Mucosa of rectum (tissue), 2 donors: ENCODE measurements around the gene MACROD2.
"Not testable (repeated sequence)": the region's sequence is repeated elsewhere in the genome, so short reads cannot be mapped to it uniquely, and the experiment has no call there.

Experiments
- H3K27ac ChIP-seq, 2 donors: one replicate each; pipeline ENCODE4 v1.7.0; 2013; ENCODE audit warnings: inconsistent platforms in 2 of 2, low read depth in 2 of 2, low read length in 2 of 2
- H3K27me3 ChIP-seq, 2 donors: one replicate each; pipeline ENCODE4 v1.7.0; 2013; ENCODE audit warnings: low read length in 2 of 2; ENCODE audit not compliant: control insufficient read depth in 2 of 2, insufficient read depth in 2 of 2
- H3K36me3 ChIP-seq, 2 donors: one replicate each; pipeline ENCODE4 v1.7.0; 2013; ENCODE audit warnings: low read length in 2 of 2; ENCODE audit not compliant: control insufficient read depth in 2 of 2, insufficient read depth in 2 of 2
- H3K4me1 ChIP-seq, 2 donors: one replicate each; pipeline ENCODE4 v1.7.0; 2013; ENCODE audit warnings: low read length in 2 of 2, mild to moderate bottlenecking in 1 of 2; ENCODE audit not compliant: control insufficient read depth in 2 of 2, insufficient read depth in 2 of 2
- H3K4me3 ChIP-seq, 2 donors: one replicate each; pipeline ENCODE4 v1.7.0; 2013; ENCODE audit warnings: low read length in 2 of 2
- H3K9ac ChIP-seq, 2 donors: one replicate each; pipeline ENCODE4 v1.7.0; 2013; ENCODE audit warnings: low read length in 2 of 2, low read depth in 1 of 2, mild to moderate bottlenecking in 1 of 2
- H3K9me3 ChIP-seq, 2 donors: one replicate each; pipeline ENCODE4 v1.7.0; 2013; ENCODE audit warnings: low read length in 2 of 2; ENCODE audit not compliant: control insufficient read depth in 2 of 2
- donor health status: healthy.
- donor health status: Normal muscosa, but diverticular disease.

The MACROD2 gene

DNA sequence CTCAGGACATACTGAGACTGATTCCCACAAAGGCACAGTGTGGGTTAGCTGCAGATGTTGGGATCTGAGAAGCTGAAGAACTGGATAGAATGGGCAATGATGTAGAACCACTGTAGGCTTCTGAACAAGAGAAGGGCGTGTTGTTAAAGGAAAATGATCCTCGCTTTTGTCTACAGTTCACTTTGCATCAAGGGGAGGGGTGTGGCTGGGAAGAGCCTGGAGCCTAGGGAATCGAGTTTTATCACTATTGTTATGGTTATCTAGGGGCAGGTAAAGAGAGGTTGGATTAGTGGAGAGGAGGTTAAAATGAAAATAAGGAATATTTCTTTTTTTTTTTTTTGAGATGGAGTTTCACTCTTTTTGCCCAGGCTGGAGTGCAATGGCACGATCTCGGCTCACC is 1809.8 kb downstream of the MACROD2 start:
- no peak overlapping the region for H3K27ac ChIP-seq
- H3K36me3 ChIP-seq, result no peaks in the 10 kb centered on the region
- H3K4me1 ChIP-seq, result no peaks in the 10 kb centered on the region
- H3K4me3 ChIP-seq, result no peak overlapping the region
- H3K27me3 ChIP-seq, result no peaks in the 10 kb centered on the region
- no peaks in the 10 kb centered on the region for H3K9me3 ChIP-seq
- no peak overlapping the region for H3K9ac ChIP-seq

- no peaks in the 10 kb centered on the region for H3K9me3 ChIP-seq
- no peak overlapping the region for H3K27ac ChIP-seq
- no peaks in the 10 kb centered on the region for H3K4me1 ChIP-seq
- H3K27me3 ChIP-seq, result no peaks in the 10 kb centered on the region
- H3K4me3 ChIP-seq, result no peak overlapping the region
- H3K36me3 ChIP-seq, result no peaks in the 10 kb centered on the region
- no peak overlapping the region for H3K9ac ChIP-seq
These were observed 1810.8 kb downstream of the MACROD2 start for GRCh38 chr20:15806105-15806504.

GRCh38 chr20:15807271-15807670 is 1812.0 kb downstream of the MACROD2 start:
- H3K27ac ChIP-seq, result no peak overlapping the region
- H3K9ac ChIP-seq, result no peak overlapping the region
- no peaks in the 10 kb centered on the region for H3K27me3 ChIP-seq
- no peak overlapping the region for H3K4me3 ChIP-seq
- no peaks in the 10 kb centered on the region for H3K36me3 ChIP-seq
- no peaks in the 10 kb centered on the region for H3K4me1 ChIP-seq
- H3K9me3 ChIP-seq, result no peaks in the 10 kb centered on the region

- H3K9ac ChIP-seq, H3K4me1 ChIP-seq, H3K9me3 ChIP-seq, H3K36me3 ChIP-seq, H3K27me3 ChIP-seq, H3K27ac ChIP-seq, H3K4me3 ChIP-seq: not testable (repeated sequence)
These were observed 1812.5 kb downstream of the MACROD2 start for GRCh38 chr20:15807771-15808170.

DNA sequence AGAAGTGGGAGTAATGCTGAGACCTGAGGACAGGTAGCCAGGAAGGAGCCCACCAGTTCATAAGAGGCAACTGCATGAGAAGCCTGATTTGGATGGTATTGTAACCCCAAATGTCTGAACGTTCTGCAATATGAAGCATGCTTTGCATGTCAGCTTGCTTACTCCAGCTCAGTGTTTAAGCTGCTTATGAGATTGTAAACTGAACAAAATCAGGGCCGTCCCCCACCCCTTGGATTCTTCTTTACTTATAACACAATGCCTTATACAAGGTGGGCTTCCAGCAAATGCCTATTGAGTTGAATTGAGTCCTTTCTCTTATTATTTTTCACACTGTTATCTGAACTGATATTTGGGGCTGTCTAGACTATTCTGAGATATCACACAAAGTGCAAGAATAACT is 1816.6 kb downstream of the MACROD2 start:
- H3K9ac ChIP-seq, result no peak overlapping the region
- H3K4me3 ChIP-seq, result no peak overlapping the region
- no peaks in the 10 kb centered on the region for H3K36me3 ChIP-seq
- H3K27me3 ChIP-seq, result no peaks in the 10 kb centered on the region
- H3K9me3 ChIP-seq, result no peaks in the 10 kb centered on the region
- no peak overlapping the region for H3K27ac ChIP-seq
- no peaks in the 10 kb centered on the region for H3K4me1 ChIP-seq

DNA sequence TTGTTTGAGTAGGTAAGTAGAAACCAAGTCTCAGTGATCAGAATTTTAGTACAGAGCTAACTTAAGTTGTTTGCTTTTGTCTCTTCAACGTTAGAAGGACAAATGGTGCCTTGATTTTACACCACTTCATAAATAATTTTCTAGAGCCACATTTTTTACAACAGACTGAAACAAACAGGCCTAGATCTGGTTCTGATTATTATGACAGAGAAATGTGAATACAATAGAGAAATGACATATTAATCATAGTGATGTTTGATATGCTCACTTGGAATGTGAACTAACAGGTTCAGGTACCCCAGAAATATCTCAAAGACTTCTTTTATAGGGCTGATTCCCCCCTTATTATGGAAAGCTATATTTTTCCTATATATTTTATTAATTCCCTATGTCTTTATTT is 1817.4 kb downstream of the MACROD2 start:
- H3K4me1 ChIP-seq, result no peaks in the 10 kb centered on the region
- no peaks in the 10 kb centered on the region for H3K36me3 ChIP-seq
- H3K4me3 ChIP-seq, result no peak overlapping the region
- no peaks in the 10 kb centered on the region for H3K9me3 ChIP-seq
- no peaks in the 10 kb centered on the region for H3K27me3 ChIP-seq
- H3K9ac ChIP-seq, result no peak overlapping the region
- H3K27ac ChIP-seq, result no peak overlapping the region

- Histone ChIP-seq H3K27ac (no peak overlapping the region), H3K9ac (no peak overlapping the region), H3K9me3 (no peaks in the 10 kb centered on the region), H3K4me1 (no peaks in the 10 kb centered on the region), H3K4me3 (no peak overlapping the region), H3K27me3 (no peaks in the 10 kb centered on the region), H3K36me3 (no peaks in the 10 kb centered on the region)
These were observed 1819.0 kb downstream of the MACROD2 start for GRCh38 chr20:15814360-15814759.

DNA sequence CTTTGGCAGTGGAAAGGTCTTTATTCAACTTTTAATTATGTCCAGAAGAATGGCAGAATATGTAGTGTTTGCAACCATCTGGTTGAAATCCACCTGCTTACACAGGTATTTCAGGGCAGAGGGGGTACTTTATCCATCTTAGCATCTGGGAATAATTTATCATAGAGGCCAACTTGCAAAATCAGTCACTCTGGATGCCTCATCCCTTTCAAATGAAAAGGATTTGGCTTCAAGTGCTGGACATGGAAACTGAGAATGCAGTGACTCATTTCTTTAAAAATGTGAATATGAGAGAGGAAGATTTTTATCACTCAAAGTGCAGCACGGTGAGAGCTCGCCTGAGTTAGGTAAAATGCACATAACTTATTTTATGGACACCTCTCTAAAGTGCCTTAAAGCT is 1819.6 kb downstream of the MACROD2 start:
- H3K9ac ChIP-seq, result no peak overlapping the region
- H3K4me3 ChIP-seq, result no peak overlapping the region
- H3K9me3 ChIP-seq, result no peaks in the 10 kb centered on the region
- H3K27ac ChIP-seq, result no peak overlapping the region
- H3K27me3 ChIP-seq, result no peaks in the 10 kb centered on the region
- no peaks in the 10 kb centered on the region for H3K36me3 ChIP-seq
- no peaks in the 10 kb centered on the region for H3K4me1 ChIP-seq

DNA sequence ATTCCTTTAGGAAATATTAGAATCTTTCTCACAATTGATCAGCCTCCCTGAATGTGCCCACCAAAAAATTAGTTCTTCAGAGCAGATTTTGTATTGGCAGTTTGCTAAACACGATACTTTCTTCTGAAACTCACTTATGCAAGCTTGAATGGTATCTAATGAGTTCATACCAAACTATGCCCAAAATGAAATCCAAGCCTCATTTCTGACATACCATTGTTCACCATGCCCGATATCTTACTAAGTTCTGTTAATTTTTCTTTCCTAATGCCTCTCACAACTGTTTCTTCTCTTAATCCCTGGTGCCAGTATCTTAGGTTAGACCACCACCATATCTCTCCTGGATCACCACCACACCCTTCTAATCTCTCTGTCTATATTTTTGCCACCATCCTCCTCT is 1822.0 kb downstream of the MACROD2 start:
- Histone ChIP-seq H3K4me3 (no peak overlapping the region), H3K9me3 (no peaks in the 10 kb centered on the region), H3K27me3 (no peaks in the 10 kb centered on the region), H3K9ac (no peak overlapping the region), H3K4me1 (no peaks in the 10 kb centered on the region), H3K27ac (no peak overlapping the region), H3K36me3 (no peaks in the 10 kb centered on the region)

- no peaks in the 10 kb centered on the region for H3K27me3 ChIP-seq
- no peak overlapping the region for H3K27ac ChIP-seq
- no peaks in the 10 kb centered on the region for H3K36me3 ChIP-seq
- no peaks in the 10 kb centered on the region for H3K4me1 ChIP-seq
- no peak overlapping the region for H3K4me3 ChIP-seq
- no peaks in the 10 kb centered on the region for H3K9me3 ChIP-seq
- no peak overlapping the region for H3K9ac ChIP-seq
These were observed 1823.3 kb downstream of the MACROD2 start for GRCh38 chr20:15818651-15819071.

GRCh38 chr20:15823718-15824117 is 1828.4 kb downstream of the MACROD2 start:
- H3K27me3 ChIP-seq, result no peaks in the 10 kb centered on the region
- H3K4me3 ChIP-seq, result no peak overlapping the region
- H3K9ac ChIP-seq, result no peak overlapping the region
- H3K36me3 ChIP-seq, result no peaks in the 10 kb centered on the region
- H3K4me1 ChIP-seq, result no peaks in the 10 kb centered on the region
- no peak overlapping the region for H3K27ac ChIP-seq
- no peaks in the 10 kb centered on the region for H3K9me3 ChIP-seq
